Sigmoid colon (tissue), 7 donors: ENCODE measurements around the gene POLR2C. TPM values are rescaled to one million over a fixed set of nuclear protein-coding genes. Genes with fewer than 3 reads are reported as not detected.
A peak's percentile ranks its signal among the peaks of the same experiment; 100 is the strongest.

ENCODE experiments used
- DNase-seq: peaks from one replicate; pipeline ENCODE4 v3.0.0-alpha.2; 2019
- H3K27ac ChIP-seq, 4 donors: fragments of 200-600 bp; sonication (generic); one replicate each; pipeline ENCODE4 v1.5.1; 2016 to 2019; ENCODE audit warnings: mild to moderate bottlenecking in 1 of 4
- H3K27me3 ChIP-seq, 3 donors: fragments of 200-600 bp; sonication (generic); one replicate each; pipeline ENCODE4 v1.5.1; 2019; ENCODE audit warnings: mild to moderate bottlenecking in 1 of 3
- H3K36me3 ChIP-seq, 4 donors: fragments of 200-600 bp; sonication (generic); one replicate each; pipeline ENCODE4 v1.5.1; 2016 to 2019
- H3K4me1 ChIP-seq, 4 donors: fragments of 200-600 bp; sonication (generic); one replicate each; pipeline ENCODE4 v1.5.1; 2017 to 2019
- H3K4me3 ChIP-seq, 4 donors: fragments of 200-600 bp; sonication (generic); one replicate each; pipeline ENCODE4 v1.5.1; 2017 to 2019; ENCODE audit warnings: mild to moderate bottlenecking in 2 of 4, moderate library complexity in 1 of 4
- H3K9me3 ChIP-seq, 4 donors: fragments of 200-600 bp in 3 of 4; sonication (generic) in 3 of 4; one replicate each; pipeline versions ENCODE4 v1.5.1 to v1.6.1; 2013 to 2019
- EP300 ChIP-seq, 4 donors: sonication (generic); formaldehyde crosslinking; IDR thresholded peaks; one replicate each; pipeline ENCODE4 v1.6.1; 2017; ENCODE audit warnings: antibody characterized with exemption in 4 of 4
- POLR2A ChIP-seq, 2 donors: fragments of 450-650 bp; IDR thresholded peaks; one replicate each; pipeline ENCODE4 v1.6.1; 2016; ENCODE audit warnings: antibody characterized with exemption in 2 of 2, mild to moderate bottlenecking in 2 of 2, moderate library complexity in 2 of 2
- POLR2AphosphoS5 ChIP-seq, 4 donors: sonication (generic); formaldehyde crosslinking; IDR thresholded peaks; one replicate each; pipeline ENCODE4 v1.6.1; 2017; ENCODE audit warnings: antibody characterized with exemption in 4 of 4
- WGBS, 2 donors: extraction: QIAGEN DNeasy Blood & Tissue Kit; methylation state at CpG; one replicate each; pipeline ENCODE4 v1.1.7; 2013; 5-methylcytosine and 5-hydroxymethylcytosine counted together
- intact Hi-C: fragments of 100-400 bp; cut with DNase I; formaldehyde crosslinking; loops from one replicate; pipeline ENCODE4 v1.15.1; 2023
- polyA plus RNA-seq, 3 donors: library from polyadenylated mRNA; stranded (reverse); fragments of 200-250 nt; gene quantifications; one replicate each; pipeline ENCODE4 v1.2.3, GENCODE V29; 2013
- total RNA-seq, 4 donors: library from RNA; depleted of rRNA; stranded (reverse); fragments of >200 nt; gene quantifications; one replicate each; pipeline ENCODE4 v1.1.0, GENCODE V29; 2016
- TF ChIP-seq, protein P1 (sequence below), 4 experiments: fragments of 450-650 bp in 3 of 4; fragments of 200-600 bp in 1 of 4; IDR thresholded peaks; one replicate each; pipeline ENCODE4 v1.5.1; 2016 to 2019; ENCODE audit warnings: antibody characterized with exemption in 4 of 4, mild to moderate bottlenecking in 3 of 4, moderate library complexity in 2 of 4
- donor health status: healthy with polysubstance abuse.
- donor health status: Bipolar disorder and iron deficiency.
- donor health status: healthy.

POLR2C gene
- total and polyA plus RNA-seq, 7 donors: 52.3 to 141 (median 77.7) TPM

DNA sequence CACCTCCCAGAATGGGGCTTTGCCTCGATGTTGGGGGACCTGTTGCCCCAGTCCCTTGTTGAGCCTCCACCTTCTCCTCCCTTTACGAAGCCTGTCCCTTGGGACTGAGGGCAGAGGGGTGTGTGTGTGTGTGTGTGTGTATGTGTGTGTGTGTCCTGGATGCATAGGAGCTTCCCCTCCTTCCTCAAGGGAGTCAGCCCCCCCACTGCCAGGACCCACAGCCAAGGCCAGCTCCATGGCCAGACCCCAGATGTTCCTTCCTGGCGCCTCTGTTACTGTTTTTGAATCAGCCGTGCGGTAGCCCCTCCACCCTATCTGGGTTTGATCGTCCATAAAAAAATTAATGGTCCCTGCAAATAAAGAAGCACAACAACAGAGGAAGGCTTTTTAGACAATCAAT is 41.5 kb downstream of the POLR2C start:
- 70 to 80% methylated on average over 6 of the region's 6 CpGs for WGBS, 2 donors
- H3K4me3 ChIP-seq: no peak overlapping the region
- H3K36me3 ChIP-seq: no peaks in the 10 kb centered on the region
- H3K9me3 ChIP-seq: no peaks in the 10 kb centered on the region
- H3K27ac ChIP-seq: no peak overlapping the region
- no peaks in the 10 kb centered on the region for H3K4me1 ChIP-seq
- DNase-seq: no peak
- intact Hi-C loops: no loop called here
- no peak for TF ChIP-seq POLR2A (IDR thresholded peaks at IDR 0.05)
- TF ChIP-seq POLR2AphosphoS5 (IDR thresholded peaks at IDR 0.05): no peak
- TF ChIP-seq, protein P1, sequence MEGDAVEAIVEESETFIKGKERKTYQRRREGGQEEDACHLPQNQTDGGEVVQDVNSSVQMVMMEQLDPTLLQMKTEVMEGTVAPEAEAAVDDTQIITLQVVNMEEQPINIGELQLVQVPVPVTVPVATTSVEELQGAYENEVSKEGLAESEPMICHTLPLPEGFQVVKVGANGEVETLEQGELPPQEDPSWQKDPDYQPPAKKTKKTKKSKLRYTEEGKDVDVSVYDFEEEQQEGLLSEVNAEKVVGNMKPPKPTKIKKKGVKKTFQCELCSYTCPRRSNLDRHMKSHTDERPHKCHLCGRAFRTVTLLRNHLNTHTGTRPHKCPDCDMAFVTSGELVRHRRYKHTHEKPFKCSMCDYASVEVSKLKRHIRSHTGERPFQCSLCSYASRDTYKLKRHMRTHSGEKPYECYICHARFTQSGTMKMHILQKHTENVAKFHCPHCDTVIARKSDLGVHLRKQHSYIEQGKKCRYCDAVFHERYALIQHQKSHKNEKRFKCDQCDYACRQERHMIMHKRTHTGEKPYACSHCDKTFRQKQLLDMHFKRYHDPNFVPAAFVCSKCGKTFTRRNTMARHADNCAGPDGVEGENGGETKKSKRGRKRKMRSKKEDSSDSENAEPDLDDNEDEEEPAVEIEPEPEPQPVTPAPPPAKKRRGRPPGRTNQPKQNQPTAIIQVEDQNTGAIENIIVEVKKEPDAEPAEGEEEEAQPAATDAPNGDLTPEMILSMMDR (IDR thresholded peaks at IDR 0.05): no peak
- H3K27me3 ChIP-seq: no peaks in the 10 kb centered on the region

DNA sequence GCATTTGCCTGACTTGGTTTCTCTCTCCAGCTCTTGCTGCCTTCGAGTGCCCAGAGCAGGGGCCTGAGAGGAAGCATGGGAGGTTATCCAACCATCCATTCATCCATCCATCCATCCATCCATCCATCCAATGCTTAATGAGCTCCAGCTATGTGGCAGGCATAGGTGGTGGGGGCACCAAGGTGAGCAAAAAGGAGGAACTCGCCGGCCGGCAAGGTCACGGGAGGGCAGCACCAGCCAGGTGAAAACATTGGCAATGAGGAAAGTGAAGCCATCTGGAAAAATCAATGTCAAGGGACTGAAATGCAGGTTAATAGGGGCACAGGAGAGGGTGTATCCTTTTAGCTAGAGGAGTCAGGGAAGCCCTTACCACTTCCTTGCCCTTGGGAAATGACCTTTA is 42.0 kb downstream of the POLR2C start:
- Histone ChIP-seq H3K9me3 (no peaks in the 10 kb centered on the region), H3K36me3 (no peaks in the 10 kb centered on the region), H3K27me3 (no peaks in the 10 kb centered on the region), H3K4me1 (no peaks in the 10 kb centered on the region), H3K4me3 (no peak overlapping the region), H3K27ac (no peak overlapping the region)
- TF ChIP-seq POLR2A (IDR thresholded peaks at IDR 0.05) (no peak), POLR2AphosphoS5 (IDR thresholded peaks at IDR 0.05) (no peak), EP300 (IDR thresholded peaks at IDR 0.05) (no peak)
- TF ChIP-seq, protein P1 (IDR thresholded peaks at IDR 0.05): no peak
- intact Hi-C loops: no loop called here
- no peak for DNase-seq
- WGBS, 2 donors: 85 to 93% methylated on average over 5 of the region's 5 CpGs

DNA sequence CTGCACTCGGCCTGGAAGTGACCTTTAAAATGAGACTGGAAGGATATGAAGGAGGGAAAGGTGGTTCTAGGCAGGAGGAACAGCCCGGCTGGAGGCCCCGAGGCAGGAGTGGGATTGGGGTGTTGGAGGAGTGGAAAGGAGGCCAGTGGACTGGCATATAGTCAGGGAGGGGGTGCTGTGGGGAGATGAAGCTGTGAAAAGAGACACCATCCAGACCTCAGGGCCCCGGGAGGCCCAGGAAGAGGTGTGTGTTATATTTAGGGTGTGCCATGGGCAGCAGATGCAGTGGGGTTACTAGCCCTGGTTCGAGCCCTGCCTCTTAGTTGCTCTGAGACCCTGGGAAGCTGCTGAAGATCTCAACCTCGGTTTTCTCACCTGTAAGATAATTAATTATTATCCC is 42.7 kb downstream of the POLR2C start:
- WGBS, 2 donors: 74 to 81% methylated on average over 6 of the region's 6 CpGs
- Histone ChIP-seq H3K27ac (no peak overlapping the region), H3K27me3 (no peaks in the 10 kb centered on the region), H3K4me1 (no peaks in the 10 kb centered on the region), H3K36me3 (no peaks in the 10 kb centered on the region), H3K4me3 (no peak overlapping the region), H3K9me3 (no peaks in the 10 kb centered on the region)
- DNase-seq: peak; percentile 24
- no peak for TF ChIP-seq POLR2A (IDR thresholded peaks at IDR 0.05)
- intact Hi-C loops: no loop called here

DNA sequence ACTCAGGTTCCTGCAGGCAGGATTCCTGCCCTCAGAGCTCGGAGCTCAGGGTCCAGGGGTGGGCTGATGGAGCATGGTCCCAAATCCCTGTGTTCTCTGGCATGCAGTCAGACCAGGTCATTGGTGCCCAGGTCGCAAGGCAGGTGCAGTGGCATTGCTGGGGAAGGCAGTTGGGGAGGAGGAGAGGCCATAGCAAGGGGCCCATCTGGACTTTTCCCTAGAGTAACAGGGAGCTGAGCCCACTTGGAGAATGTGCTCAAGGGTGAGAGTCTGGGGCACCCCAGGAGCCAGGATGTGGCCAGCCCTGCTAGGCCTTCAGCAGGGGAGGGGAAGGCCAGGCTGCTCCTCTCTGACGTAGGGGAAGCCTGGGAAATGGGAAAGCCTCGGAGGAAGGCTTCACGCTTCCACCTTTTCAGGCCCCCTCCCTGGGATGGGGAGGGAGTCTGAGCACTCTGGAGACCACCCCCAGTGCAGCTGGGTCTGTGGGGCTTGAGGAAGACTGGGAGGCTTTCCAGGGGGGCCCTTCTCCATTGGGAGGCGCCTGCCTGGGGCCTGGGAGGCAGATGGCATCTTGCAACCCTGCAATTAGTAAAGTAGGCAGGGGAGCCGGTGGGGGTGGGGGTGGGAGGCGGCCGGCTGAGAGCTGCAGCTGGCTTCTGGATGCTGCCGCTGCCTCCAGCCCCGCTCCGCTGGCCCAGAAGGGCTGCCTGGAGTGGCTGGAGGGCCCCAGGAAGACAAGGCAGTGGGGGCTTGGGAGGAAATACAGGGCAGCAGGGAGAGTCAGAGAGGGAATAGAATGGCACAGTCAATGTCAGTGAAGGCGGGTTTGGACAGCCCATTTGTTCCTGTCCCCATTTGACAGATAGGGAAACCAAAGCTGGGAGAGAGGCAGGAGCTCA is 44.9 kb downstream of the POLR2C start:
- peak; percentile 41 for DNase-seq
- WGBS, 2 donors: 74 to 76% methylated on average over 13 of the region's 13 CpGs
- TF ChIP-seq, protein P1 (IDR thresholded peaks at IDR 0.05): no peak
- TF ChIP-seq EP300 (IDR thresholded peaks at IDR 0.05): no peak
- no peaks in the 10 kb centered on the region for H3K9me3 ChIP-seq
- no peaks in the 10 kb centered on the region for H3K4me1 ChIP-seq
- no peaks in the 10 kb centered on the region for H3K27me3 ChIP-seq
- no peak overlapping the region for H3K27ac ChIP-seq
- H3K4me3 ChIP-seq: no peak overlapping the region
- H3K36me3 ChIP-seq: peaks cover 0 to 5% (median 0%) of the 10 kb centered on the region in 4 donors
- intact Hi-C loops: no loop called here

DNA sequence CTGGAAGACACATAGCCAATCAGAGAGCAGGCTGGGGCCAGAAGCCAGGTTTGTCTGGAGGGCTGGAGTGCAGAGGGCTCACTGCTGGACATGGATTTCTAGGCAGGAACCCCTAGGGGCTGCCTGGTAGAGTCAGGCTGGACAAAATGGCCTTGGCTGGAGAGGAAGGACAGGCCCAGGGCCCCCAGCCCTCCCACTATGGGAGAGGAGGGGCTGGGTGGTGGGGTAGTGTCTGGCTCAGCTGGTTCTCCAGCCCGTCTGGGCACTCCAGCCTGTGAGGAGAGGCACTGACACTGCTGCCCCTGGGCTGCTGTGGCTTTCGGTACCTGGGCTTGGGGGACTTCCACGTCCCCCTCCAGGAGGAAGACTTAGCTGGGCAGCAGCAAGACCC is 45.6 kb downstream of the POLR2C start:
- H3K4me1 ChIP-seq: peaks cover 0 to 3% (median 1%) of the 10 kb centered on the region in 4 donors
- no peaks in the 10 kb centered on the region for H3K9me3 ChIP-seq
- no peak overlapping the region for H3K4me3 ChIP-seq
- no peak overlapping the region for H3K27ac ChIP-seq
- DNase-seq: peak; percentile 25
- intact Hi-C loops: no loop called here
- 83 to 92% methylated on average over 3 of the region's 3 CpGs for WGBS, 2 donors
- no peaks in the 10 kb centered on the region for H3K27me3 ChIP-seq
- H3K36me3 ChIP-seq: peaks cover 0 to 8% (median 0%) of the 10 kb centered on the region in 4 donors
- TF ChIP-seq EP300 (IDR thresholded peaks at IDR 0.05) (no peak), POLR2AphosphoS5 (IDR thresholded peaks at IDR 0.05) (no peak), POLR2A (IDR thresholded peaks at IDR 0.05) (no peak)
- TF ChIP-seq, protein P1 (IDR thresholded peaks at IDR 0.05): no peak
